Embryonic facial prominence (tissue), 1 donor: ENCODE measurements around the gene ANKRD11.
"Not testable (repeated sequence)": the region's sequence is repeated elsewhere in the genome, so short reads cannot be mapped to it uniquely, and the experiment has no call there.

Experiments
- DNase-seq: peaks from one replicate; pipeline ENCODE4 v3.0.0-alpha.2; 2016; ENCODE audit errors: extremely low spot score

ANKRD11 gene

DNA sequence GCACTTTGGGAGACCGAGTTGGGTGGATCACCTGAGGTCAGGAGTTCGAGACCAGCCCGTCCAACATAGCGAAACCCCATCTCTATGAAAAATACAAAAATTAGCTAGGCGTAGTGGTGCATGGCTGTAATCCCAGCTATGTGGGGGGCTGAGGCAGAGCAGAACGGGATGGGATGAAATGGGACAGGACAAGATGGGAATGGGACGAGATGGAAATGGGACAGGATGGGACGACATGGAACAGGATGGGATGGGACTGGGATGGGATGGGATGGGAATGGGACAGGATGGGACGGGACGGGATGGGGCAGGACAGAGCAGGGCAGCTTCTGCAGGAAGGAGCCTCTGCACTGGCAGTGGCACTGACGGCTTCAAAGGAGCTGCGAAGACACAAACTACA lies 106.1 kb downstream of the ANKRD11 start:
- no peak for DNase-seq

DNA sequence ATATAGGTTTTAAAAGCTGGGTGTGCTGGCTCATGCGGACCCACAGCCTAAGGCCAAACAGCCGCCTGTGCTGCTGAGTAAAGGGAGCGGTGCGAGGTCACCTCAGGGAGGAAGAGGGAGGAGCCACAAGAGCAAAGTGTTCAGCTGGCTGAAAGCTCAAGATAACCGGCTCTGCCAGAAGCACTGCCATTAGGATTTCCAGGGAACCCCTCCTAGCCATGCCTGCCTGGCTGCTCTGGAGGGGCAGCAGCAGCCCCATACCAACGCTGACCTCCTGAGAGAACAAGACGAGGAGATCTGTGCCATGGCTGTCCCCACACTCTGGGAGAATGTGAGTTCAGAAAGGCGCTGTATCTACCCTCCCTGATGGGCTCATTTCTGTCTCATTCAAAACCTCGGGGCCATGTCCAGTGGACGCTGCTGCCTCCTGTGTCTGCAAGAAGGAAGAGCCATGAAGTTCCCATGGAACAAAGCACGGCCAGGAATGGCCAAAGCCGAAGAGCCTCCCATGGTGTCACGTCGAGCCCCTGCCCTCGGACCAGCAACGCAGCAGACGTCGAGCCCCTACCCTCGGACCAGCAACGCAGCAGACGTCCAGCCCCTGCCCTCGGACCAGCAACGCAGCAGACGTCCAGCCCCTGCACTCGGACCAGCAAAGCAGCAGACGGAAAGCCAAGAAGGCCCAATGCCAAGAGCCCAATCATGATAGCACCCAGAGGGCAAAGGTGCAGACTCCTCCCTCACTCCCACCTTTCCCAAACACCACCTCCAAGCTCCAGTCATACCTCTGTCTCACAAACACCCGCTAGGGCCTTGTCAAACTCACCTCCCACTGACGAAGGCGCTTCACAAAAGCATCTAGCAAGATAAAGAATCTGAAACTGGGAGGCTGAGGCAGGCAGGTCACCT lies 107.0 kb downstream of the ANKRD11 start:
- DNase-seq = no peak

- DNase-seq = not testable (repeated sequence)
These were observed 107.8 kb downstream of the ANKRD11 start for GRCh38 chr16:89382555-89382954.

DNA sequence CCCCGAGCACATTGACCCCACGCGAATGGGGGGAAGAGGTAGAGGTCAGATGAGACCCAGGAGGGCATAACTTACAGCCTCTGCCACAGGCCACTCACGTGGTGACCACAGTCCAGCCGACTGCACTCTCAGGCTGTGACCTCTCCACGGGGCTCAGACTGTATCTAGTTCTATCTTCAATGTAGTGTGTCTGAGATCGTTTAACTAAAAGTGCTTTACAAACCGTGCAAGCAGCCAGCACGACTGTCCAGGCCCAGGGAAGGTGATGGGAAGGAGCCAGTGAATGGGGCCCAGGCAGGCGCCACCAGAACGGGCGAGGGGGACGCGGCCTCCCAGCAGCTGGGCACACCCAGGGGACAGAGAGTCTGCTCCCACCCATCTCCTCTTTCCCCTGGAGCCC lies 108.6 kb downstream of the ANKRD11 start:
- DNase-seq = no peak

GRCh38 chr16:89380681-89381080 lies 109.7 kb downstream of the ANKRD11 start:
- DNase-seq = no peak

DNA sequence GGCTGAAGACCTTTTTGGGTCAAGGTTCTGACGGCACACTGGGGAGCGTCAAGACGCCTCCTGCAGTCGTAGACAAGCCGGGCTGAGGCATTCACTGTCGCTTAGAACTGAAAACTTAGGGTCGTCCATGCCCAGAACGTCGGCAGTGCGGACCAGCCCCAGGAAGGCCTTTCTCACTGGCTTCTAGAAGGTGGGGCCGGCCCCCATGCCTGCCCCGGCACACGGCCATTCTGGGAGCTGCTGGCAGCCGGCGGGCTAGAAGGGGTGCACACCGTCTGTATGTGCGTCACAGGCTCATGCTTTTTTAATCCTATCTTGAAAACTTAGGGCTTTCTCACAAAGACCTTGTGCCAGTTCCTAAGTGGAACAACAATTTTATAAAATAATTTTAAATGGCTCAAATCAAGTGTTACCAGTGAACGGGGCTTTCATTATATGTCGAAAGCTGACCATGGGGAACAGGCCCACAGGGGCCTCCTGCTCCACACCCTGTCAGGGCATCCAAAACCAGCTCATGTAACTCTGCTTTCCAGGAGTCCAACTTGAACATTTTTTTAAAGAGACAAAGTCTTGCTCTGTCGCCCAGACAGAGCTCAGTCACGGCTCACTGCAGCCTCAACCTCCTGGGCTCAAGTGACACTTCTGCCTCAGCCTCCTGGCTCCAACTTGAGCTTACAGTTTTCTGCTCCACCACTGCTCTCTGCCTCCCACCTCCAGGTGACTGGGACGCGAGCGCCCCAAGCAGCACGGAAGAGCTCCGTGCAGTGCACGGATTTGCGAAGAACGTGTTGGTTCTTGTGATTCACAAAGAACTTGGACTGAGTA lies 111.2 kb downstream of the ANKRD11 start:
- no peak for DNase-seq

- no peak for DNase-seq
These were observed 112.9 kb downstream of the ANKRD11 start for GRCh38 chr16:89377453-89377848.

- DNase-seq = no peak
These were observed 113.4 kb downstream of the ANKRD11 start for GRCh38 chr16:89376812-89377452.

- no peak for DNase-seq
These were observed 114.7 kb downstream of the ANKRD11 start for GRCh38 chr16:89375686-89376085.

DNA sequence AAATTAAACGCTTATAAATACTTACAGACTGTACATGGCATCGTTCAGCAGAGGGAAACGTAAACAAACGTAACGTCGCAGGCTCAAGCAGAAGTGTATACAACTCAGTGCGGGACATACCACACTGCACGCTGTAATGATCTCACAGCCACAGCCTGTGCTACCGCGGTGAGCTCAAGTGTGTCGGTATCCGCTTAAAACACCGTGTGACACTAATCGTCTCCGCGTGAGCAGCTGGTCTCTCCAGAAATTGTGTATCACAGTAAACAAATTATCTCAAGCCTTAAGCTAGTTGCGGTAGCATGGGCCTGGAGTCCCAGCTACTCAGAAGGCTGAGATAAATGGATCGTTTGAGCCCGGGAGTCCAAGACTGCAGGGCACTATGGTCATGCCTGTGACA lies 115.3 kb downstream of the ANKRD11 start:
- DNase-seq = no peak

DNA sequence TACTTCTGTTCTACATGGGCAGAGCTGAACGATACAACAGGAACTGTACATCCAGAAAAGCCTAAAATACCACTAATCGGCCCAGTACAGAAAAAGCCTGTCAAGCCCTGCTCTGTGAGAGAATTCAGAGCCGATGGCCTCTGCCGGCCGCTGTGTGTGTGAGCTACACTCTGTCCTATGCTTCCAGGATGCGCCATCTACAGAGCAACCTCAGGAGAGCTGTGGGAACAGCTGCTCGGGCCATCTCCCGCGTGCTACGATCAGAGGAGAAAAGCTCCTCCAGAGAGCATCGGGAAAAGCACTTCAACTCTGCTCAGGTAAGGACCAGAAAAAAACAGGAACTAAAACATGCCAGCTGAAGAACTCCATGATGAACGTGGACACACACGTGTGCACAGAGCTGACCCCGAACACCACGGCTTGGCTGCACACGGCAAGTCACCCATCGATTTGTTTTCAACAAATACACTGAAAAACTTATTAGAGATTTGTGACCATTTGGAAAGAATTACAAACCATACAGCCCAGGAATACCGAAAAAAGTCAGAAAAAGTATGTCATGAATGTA lies 115.9 kb downstream of the ANKRD11 start:
- no peak for DNase-seq

DNA sequence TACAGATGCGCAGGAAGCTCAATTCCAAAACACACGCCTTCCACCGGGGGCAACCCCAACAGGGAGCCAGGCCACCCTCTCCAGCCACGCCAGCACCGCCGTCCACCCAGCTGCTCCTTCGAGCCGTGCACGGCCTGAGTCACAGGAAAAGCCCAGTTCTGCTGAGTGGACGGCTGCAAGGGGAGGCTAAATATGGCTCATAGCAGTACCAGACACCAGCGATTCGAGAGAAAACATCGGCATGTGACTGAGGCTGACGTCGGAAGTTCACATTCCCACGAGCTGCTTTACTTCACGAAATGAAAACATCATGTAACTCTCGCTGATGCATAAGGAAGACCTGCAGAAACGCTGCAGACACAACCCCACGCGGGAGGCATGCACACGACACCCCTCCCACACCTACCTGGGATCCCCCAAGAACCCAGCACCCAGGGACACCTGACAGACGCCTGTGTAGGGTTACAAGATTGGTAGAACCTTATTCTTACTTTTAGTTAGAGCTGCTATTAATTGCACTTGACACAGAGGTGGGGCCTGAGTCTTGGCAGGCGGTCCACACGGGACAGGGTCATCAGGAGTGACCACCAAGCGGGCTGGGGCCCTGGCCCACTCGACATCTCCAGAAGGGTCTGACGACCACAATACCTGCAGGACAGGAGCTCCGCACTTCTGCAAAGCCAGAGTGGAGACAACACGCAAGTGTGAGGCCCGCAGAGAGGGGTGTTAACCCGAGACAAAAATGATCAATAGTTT lies 116.8 kb downstream of the ANKRD11 start:
- DNase-seq = no peak

DNA sequence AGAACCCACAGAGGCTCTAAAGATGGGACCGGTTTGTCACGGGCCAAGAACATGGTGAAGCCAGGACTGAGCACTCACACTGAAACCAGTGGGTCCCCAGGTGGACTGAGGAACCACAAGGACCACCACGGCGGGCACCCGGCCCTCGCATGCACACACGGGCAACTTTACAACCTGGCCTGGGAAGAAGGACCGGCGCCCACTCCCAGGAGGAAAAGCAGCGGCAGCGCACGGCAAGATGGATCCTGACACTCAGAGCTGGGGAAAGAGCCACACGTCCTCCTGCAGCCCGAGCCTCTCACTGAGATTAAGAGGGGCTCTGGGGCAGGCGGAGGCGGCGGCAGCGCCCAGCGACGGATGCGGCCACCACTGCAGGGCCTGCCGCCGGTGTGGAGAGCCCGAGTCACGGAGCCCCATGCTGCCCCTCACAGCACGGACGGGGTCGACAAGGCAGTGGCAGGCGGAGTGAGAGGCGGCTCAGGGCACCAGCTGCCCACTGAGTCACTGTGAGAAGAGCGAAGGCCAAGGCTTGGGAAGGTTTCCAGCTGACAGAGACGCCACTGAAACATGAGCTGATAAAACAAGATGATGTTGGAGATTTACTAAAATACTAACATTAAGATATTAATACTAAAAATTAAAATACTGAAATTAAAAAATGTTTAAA lies 118.3 kb downstream of the ANKRD11 start:
- no peak for DNase-seq

- DNase-seq = no peak
These were observed 119.0 kb downstream of the ANKRD11 start for GRCh38 chr16:89371386-89371785.

DNA sequence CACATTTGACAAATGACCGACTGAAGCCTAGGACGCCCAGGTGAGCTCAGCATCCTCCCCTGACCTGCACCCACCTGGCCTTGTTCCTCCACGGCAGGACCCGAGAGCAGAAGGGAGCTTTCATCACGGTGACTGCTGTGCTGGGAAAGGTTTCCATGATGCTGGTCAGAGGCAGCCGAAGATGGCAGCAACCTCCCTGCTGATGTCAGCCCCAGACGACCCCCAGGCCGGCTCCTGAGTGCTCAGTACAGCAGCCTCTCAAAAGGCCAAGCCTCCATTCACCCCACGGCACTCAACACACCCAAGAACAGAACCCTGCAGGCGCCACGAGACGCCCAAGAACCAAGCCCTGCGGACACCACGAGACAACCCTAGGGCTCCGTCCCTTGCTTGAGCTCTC lies 119.8 kb downstream of the ANKRD11 start:
- no peak for DNase-seq

- no peak for DNase-seq
These were observed 120.3 kb downstream of the ANKRD11 start for GRCh38 chr16:89370081-89370511.

GRCh38 chr16:89369266-89369895 lies 121.0 kb downstream of the ANKRD11 start:
- no peak for DNase-seq

DNA sequence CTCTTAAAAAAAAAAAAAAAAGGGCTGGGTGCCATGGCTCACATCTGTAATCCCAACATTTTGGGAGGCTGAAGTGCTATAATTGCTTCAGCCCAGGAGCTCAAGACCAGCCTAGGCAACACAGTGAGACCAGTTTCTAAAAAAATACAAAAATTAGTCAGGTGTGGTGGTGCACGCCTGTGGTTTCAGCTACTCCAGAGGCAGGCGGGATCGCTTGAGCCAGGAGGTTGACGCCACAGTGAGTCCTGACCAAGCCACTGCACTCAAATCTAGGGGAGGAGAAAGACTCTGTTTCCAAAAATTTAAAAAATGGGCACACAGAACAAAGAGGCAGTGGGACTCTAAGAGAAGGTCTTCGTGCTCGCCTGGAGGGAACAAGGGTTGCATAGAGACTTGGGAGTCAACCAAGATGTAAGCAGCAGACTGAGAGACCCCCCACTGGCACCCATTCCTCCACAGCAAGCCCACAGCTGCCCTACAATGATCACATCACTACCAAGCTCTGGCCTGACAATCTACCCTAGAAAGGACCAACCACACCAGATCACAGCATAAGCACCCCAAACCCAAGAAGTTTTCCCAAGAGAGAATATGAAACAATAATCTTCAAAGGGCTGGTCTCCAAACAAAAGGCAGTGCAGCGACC lies 121.6 kb downstream of the ANKRD11 start:
- no peak for DNase-seq

DNA sequence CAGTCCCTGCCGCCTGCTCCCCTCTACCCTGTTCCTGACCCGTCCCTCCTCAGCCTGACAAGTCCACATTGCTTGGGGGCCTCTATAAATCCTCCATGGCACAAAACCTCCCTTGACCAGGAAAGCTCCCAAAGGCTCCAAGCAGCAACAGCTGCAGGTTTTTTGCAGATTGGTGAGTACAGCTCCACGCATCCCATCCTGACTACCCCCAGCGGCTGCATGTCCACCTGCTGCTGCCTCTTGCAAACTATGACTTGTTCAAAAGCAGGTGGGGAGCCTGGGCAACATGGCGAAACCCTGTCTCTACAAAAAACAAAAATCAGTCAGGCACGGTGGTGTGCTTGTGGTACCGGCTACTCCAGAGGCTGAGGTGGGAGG lies 122.8 kb downstream of the ANKRD11 start:
- no peak for DNase-seq
